ENCODE results near the gene NME7.

DNA sequence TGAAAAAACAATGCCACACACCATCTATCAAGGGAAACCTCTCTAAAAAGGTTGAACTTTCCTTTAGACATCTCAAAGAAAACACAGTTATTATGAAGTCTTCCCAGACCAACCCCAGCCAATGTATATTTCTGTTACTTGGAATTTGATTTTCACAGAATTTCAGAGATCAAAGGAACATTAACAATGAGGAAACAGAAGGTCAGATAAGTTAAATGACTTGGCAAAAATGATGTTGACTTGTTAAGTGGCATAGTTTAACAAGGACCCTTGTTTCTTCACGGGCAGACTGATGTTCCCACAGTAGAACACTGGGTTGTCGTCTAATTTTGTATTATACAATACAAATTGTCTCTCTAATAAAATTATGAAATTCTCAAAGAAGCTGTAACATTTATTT lies 29.0 kb downstream of the NME7 start:
- TF ChIP-seq, protein P1, sequence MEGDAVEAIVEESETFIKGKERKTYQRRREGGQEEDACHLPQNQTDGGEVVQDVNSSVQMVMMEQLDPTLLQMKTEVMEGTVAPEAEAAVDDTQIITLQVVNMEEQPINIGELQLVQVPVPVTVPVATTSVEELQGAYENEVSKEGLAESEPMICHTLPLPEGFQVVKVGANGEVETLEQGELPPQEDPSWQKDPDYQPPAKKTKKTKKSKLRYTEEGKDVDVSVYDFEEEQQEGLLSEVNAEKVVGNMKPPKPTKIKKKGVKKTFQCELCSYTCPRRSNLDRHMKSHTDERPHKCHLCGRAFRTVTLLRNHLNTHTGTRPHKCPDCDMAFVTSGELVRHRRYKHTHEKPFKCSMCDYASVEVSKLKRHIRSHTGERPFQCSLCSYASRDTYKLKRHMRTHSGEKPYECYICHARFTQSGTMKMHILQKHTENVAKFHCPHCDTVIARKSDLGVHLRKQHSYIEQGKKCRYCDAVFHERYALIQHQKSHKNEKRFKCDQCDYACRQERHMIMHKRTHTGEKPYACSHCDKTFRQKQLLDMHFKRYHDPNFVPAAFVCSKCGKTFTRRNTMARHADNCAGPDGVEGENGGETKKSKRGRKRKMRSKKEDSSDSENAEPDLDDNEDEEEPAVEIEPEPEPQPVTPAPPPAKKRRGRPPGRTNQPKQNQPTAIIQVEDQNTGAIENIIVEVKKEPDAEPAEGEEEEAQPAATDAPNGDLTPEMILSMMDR (IDR thresholded peaks at IDR 0.05; ENCODE audit: low read length), result no peak
- TF ChIP-seq EZH2 (IDR thresholded peaks at IDR 0.05; ENCODE audit: borderline replicate concordance, low read length), result no peak

Data from OCI-LY1 (cell line).